Common myeloid progenitor, CD34-positive (primary cell): ENCODE data around the gene CHSY3.

Source experiments
- CTCF ChIA-PET: fragments of 350-600 bp; sonication (Branson Sonifier 250); formaldehyde crosslinking; loops from one replicate; lab custom pipeline; 2021; ENCODE audit warnings: antibody characterized with exemption; lab: Charles Lee
- POLR2A ChIA-PET: fragments of 350-600 bp; sonication (Branson Sonifier 250); formaldehyde crosslinking; loops from one replicate; lab custom pipeline; 2021; ENCODE audit warnings: antibody characterized with exemption; lab: Charles Lee
- DNase-seq, 3 donors: peaks; one replicate each; pipeline versions ENCODE4 v3.0.0 to v3.0.0-alpha.2; 2013
- H3K27ac ChIP-seq, 2 experiments: 1 replicate in 1 of 2; 2 replicates in 1 of 2; pipeline ENCODE4 v1.7.0; 2013; ENCODE audit warnings: inconsistent platforms in 2 of 2, low read length in 2 of 2, mild to moderate bottlenecking in 2 of 2, low read depth in 1 of 2, moderate library complexity in 1 of 2; ENCODE audit not compliant: severe bottlenecking in 2 of 2, insufficient read depth in 1 of 2, poor library complexity in 1 of 2
- H3K27me3 ChIP-seq, 5 experiments: replicated peaks in 2 of 5; 1 replicate in 3 of 5; 2 replicates in 2 of 5; pipeline versions ENCODE4 v1.6.1 to v1.7.0; 2013; ENCODE audit warnings: low read length in 4 of 5, mild to moderate bottlenecking in 2 of 5, moderate library complexity in 2 of 5, inconsistent platforms in 1 of 5; ENCODE audit not compliant: insufficient read depth in 5 of 5, control insufficient read depth in 4 of 5
- H3K36me3 ChIP-seq, 4 experiments: 1 replicate in 2 of 4; 2 replicates in 2 of 4; pipeline versions ENCODE4 v1.6.1 to v1.7.0; 2013; ENCODE audit warnings: low read length in 3 of 4, control low read depth in 1 of 4, mild to moderate bottlenecking in 1 of 4; ENCODE audit not compliant: control insufficient read depth in 4 of 4, insufficient read depth in 4 of 4
- H3K4me1 ChIP-seq, 4 experiments: 1 replicate in 3 of 4; 2 replicates in 1 of 4; pipeline versions ENCODE4 v1.6.1 to v1.7.1; 2013; ENCODE audit warnings: low read length in 3 of 4, mild to moderate bottlenecking in 3 of 4, control low read depth in 1 of 4, inconsistent platforms in 1 of 4, moderate library complexity in 1 of 4; ENCODE audit not compliant: control insufficient read depth in 4 of 4, insufficient read depth in 4 of 4; ENCODE audit errors: control extremely low read depth in 1 of 4
- H3K4me3 ChIP-seq, 7 experiments: 1 replicate in 4 of 7; 2 replicates in 3 of 7; pipeline versions ENCODE4 v1.5.1 to v1.7.0; 2013; ENCODE audit warnings: mild to moderate bottlenecking in 7 of 7, low read length in 6 of 7, moderate library complexity in 6 of 7, inconsistent platforms in 2 of 7, low read depth in 2 of 7, control low read depth in 1 of 7; ENCODE audit not compliant: insufficient read depth in 4 of 7, control insufficient read depth in 1 of 7; ENCODE audit errors: extremely low read depth in 1 of 7
- H3K9me3 ChIP-seq, 5 experiments: 1 replicate in 4 of 5; 2 replicates in 1 of 5; pipeline versions ENCODE4 v1.6.1 to v1.7.1; 2013; ENCODE audit warnings: low read length in 4 of 5, mild to moderate bottlenecking in 2 of 5, inconsistent platforms in 1 of 5, low read depth in 1 of 5, moderate library complexity in 1 of 5; ENCODE audit not compliant: control insufficient read depth in 4 of 5, insufficient read depth in 2 of 5; ENCODE audit errors: control extremely low read depth in 1 of 5
- WGBS: methylation state at CpG from one replicate; pipeline ENCODE4 v1.1.5; 2013; ENCODE audit not compliant: insufficient coverage; 5-methylcytosine and 5-hydroxymethylcytosine counted together

The CHSY3 gene

GRCh38 chr5:130055572-130055971, 151.3 kb downstream of the CHSY3 start:
- H3K9me3 ChIP-seq: no peaks in the 10 kb centered on the region
- H3K36me3 ChIP-seq: no peaks in the 10 kb centered on the region
- ChIA-PET POLR2A (no interaction called here), CTCF (no interaction called here)
- H3K27ac ChIP-seq: no peak overlapping the region
- no peaks in the 10 kb centered on the region for H3K4me1 ChIP-seq
- H3K4me3 ChIP-seq: no peak overlapping the region
- DNase-seq: no peak
- H3K27me3 ChIP-seq: no peaks in the 10 kb centered on the region
- 97% methylated on average over 4 of the region's 4 CpGs for WGBS

DNA sequence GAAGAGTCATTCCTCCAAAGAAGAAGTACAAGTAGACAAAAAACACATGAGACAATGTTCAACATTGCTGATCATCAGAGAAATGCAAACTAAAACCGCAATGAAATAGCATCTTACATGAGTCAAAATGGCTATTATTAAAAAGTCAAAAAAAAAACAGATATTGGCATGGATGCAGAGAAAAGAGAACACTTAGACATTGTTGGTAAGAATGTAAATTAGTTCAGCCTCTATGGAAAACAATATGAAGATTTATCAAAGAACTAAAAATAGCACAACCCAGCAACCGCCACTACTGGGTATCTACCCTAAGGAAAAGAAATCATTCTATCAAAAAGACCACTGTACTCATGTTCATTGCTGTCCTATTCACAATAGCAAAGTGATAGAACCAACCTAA, 157.5 kb downstream of the CHSY3 start:
- no peak overlapping the region for H3K4me3 ChIP-seq
- ChIA-PET CTCF (no interaction called here), POLR2A (no interaction called here)
- no peak overlapping the region for H3K27ac ChIP-seq
- no peaks in the 10 kb centered on the region for H3K9me3 ChIP-seq
- no peaks in the 10 kb centered on the region for H3K27me3 ChIP-seq
- DNase-seq: no peak
- H3K36me3 ChIP-seq: no peaks in the 10 kb centered on the region
- no CpG with 5 or more reads among the region's 2 CpGs for WGBS
- no peaks in the 10 kb centered on the region for H3K4me1 ChIP-seq

DNA sequence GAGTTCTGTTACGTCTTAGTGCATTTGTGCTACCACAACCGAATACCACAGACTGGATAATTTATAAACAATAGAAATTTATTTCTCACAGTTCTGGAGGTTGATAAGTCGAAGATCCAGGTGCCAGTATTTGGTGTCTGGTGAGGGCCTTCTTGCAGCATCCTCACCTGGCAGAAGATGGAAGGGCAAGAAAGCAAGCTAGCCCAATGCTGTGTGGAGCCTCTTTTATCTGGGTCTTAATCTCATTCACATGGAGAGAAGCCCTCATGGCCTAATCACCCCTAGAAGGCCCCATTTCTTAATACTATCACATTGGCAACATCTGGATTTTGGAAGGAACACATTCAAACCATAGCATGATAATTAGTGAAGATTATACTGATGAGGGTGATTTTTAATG, 159.3 kb downstream of the CHSY3 start:
- ChIA-PET CTCF (no interaction called here), POLR2A (no interaction called here)
- Histone ChIP-seq H3K36me3 (no peaks in the 10 kb centered on the region), H3K27ac (no peak overlapping the region), H3K27me3 (no peaks in the 10 kb centered on the region), H3K9me3 (no peaks in the 10 kb centered on the region), H3K4me1 (no peaks in the 10 kb centered on the region), H3K4me3 (no peak overlapping the region)
- no CpG with 5 or more reads among the region's 3 CpGs for WGBS
- DNase-seq: no peak

DNA sequence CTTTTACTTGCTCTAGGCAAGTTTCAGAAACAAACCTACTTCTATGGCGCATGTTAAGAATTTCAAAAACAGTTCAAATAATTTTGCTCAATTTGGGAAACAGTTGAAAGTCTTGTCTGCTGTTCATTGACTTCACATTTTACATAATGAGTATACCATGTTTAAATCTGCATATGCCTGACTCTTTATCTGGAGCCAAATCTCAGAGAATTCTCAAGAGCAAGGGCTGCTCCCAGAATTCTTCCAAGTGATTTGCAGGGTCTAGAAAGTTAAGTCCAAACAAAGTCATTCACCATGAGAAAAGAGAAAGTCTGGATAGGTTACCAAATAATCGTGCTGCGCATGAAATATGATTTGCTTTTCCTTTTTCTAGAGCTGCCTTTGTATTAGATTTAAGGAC, 160.2 kb downstream of the CHSY3 start:
- 100% methylated on average over 3 of the region's 3 CpGs for WGBS
- no peaks in the 10 kb centered on the region for H3K4me1 ChIP-seq
- H3K36me3 ChIP-seq: no peaks in the 10 kb centered on the region
- H3K27ac ChIP-seq: no peak overlapping the region
- ChIA-PET POLR2A (no interaction called here), CTCF (no interaction called here)
- no peaks in the 10 kb centered on the region for H3K27me3 ChIP-seq
- no peak overlapping the region for H3K4me3 ChIP-seq
- no peak for DNase-seq
- no peaks in the 10 kb centered on the region for H3K9me3 ChIP-seq

DNA sequence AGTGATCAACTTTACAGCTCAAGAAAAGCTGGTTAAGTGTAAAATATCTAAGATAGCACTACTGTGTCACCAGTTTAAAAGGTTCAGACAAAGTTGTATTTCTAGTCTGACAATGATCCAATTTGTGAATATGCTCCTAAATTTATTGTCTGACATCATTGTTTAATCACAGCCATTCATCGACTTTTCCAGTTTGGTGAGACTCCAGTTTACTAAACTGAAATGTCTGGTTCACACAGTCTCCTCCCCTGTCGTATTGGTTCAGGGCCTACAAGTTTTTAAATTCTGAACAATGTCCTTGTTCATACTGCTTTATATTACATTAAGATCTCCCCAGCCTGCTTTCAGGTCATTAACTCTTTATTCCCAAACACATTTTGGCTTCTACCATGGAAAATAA, 161.4 kb downstream of the CHSY3 start:
- POLR2A ChIA-PET: no interaction called here

GRCh38 chr5:130066644-130067043, 162.4 kb downstream of the CHSY3 start:
- WGBS: 96% methylated on average over 3 of the region's 3 CpGs
- CTCF ChIA-PET: no interaction called here
- Histone ChIP-seq H3K4me3 (no peak overlapping the region), H3K27me3 (no peaks in the 10 kb centered on the region), H3K36me3 (no peaks in the 10 kb centered on the region), H3K4me1 (no peaks in the 10 kb centered on the region), H3K9me3 (no peaks in the 10 kb centered on the region), H3K27ac (no peak overlapping the region)
- POLR2A ChIA-PET: no interaction called here
- no peak for DNase-seq

More for the DNA sequence above, 161.4 kb downstream of the CHSY3 start:
- CTCF ChIA-PET: no interaction called here
- Histone ChIP-seq H3K27ac (no peak overlapping the region), H3K4me1 (no peaks in the 10 kb centered on the region), H3K36me3 (no peaks in the 10 kb centered on the region), H3K27me3 (no peaks in the 10 kb centered on the region), H3K4me3 (no peak overlapping the region), H3K9me3 (no peaks in the 10 kb centered on the region)
- no peak for DNase-seq
- 100% methylated on average over 2 of the region's 2 CpGs for WGBS

- ChIA-PET CTCF (no interaction called here), POLR2A (no interaction called here)
- Histone ChIP-seq H3K4me1 (no peaks in the 10 kb centered on the region), H3K36me3 (no peaks in the 10 kb centered on the region), H3K27ac (no peak overlapping the region), H3K27me3 (no peaks in the 10 kb centered on the region), H3K4me3 (no peak overlapping the region), H3K9me3 (no peaks in the 10 kb centered on the region)
- no peak for DNase-seq
Observed at GRCh38 chr5:130067364-130067763, 163.1 kb downstream of the CHSY3 start.
